Measurements from ENCODE around the gene GSE1.

The GSE1 gene

DNA sequence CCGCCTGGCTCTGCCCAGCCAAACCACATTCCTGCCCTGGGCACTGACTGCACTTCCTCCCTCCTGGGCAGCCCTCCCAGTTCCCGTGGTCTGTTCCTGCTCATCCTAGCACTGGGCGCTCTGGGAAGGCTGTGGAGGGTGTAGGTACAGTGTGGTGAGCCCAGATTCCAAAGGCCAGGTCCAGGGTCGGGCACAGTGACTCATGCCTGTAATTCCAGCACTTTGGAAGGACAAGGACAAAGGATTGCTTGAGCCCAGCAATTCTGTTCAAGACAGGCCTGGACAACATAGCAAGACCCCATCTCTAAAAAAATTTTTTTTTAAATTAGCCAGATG lies 107.1 kb downstream of the GSE1 start:
- no peak overlapping the region for H3K4me3 ChIP-seq (ENCODE audit: insufficient read depth, low read depth, low read length, poor library complexity, severe bottlenecking)
- H3K27me3 ChIP-seq (replicated peaks; ENCODE audit: control insufficient read depth, insufficient read depth, low read length, poor library complexity, severe bottlenecking), result peaks cover 3% of the 10 kb centered on the region
- no peak overlapping the region for H3K27ac ChIP-seq (ENCODE audit: insufficient read depth, low read length, poor library complexity, severe bottlenecking)
- H3K36me3 ChIP-seq (ENCODE audit: control insufficient read depth, insufficient read depth, low read length), result no peaks in the 10 kb centered on the region
- no peaks in the 10 kb centered on the region for H3K4me1 ChIP-seq (ENCODE audit: control insufficient read depth, insufficient read depth, low read length, poor library complexity, severe bottlenecking)
- no peak for DNase-seq
- H3K9me3 ChIP-seq (ENCODE audit: control insufficient read depth, low read length), result no peaks in the 10 kb centered on the region

GRCh38 chr16:85722128-85722893 lies 109.2 kb downstream of the GSE1 start:
- H3K9me3 ChIP-seq (ENCODE audit: control insufficient read depth, low read length), result no peaks in the 10 kb centered on the region
- H3K36me3 ChIP-seq (ENCODE audit: control insufficient read depth, insufficient read depth, low read length), result no peaks in the 10 kb centered on the region
- DNase-seq, result no peak
- H3K4me1 ChIP-seq (ENCODE audit: control insufficient read depth, insufficient read depth, low read length, poor library complexity, severe bottlenecking), result no peaks in the 10 kb centered on the region
- no peak overlapping the region for H3K27ac ChIP-seq (ENCODE audit: insufficient read depth, low read length, poor library complexity, severe bottlenecking)
- H3K4me3 ChIP-seq (ENCODE audit: insufficient read depth, low read depth, low read length, poor library complexity, severe bottlenecking), result no peak overlapping the region
- H3K27me3 ChIP-seq (replicated peaks; ENCODE audit: control insufficient read depth, insufficient read depth, low read length, poor library complexity, severe bottlenecking), result no peaks in the 10 kb centered on the region

GRCh38 chr16:85724126-85724879 lies 111.2 kb downstream of the GSE1 start:
- H3K4me3 ChIP-seq (ENCODE audit: insufficient read depth, low read depth, low read length, poor library complexity, severe bottlenecking), result no peak overlapping the region

DNA sequence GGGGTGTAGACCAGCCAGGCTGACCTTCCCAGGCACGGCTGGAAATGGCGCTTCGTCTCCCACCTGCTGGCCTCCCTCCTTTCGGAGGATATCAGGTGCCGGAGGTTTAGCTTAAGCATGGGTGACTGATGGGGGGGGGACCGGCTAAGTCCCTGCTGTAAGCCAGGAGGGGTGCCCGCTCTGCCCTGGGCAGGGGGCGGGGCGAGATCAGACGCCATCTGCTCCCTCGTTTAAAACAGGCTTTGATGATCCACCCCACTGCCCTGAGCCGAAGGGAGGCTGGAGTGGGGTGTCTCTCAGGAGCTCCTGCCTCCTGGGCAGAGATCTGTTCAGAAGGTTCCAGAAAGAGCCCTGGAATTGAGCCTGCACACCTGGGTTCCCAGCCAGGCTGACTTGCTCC lies 111.8 kb downstream of the GSE1 start:
- H3K4me1 ChIP-seq (ENCODE audit: control insufficient read depth, insufficient read depth, low read length, poor library complexity, severe bottlenecking), result no peaks in the 10 kb centered on the region
- H3K9me3 ChIP-seq (ENCODE audit: control insufficient read depth, low read length), result no peaks in the 10 kb centered on the region
- H3K36me3 ChIP-seq (ENCODE audit: control insufficient read depth, insufficient read depth, low read length), result no peaks in the 10 kb centered on the region
- no peak overlapping the region for H3K4me3 ChIP-seq (ENCODE audit: insufficient read depth, low read depth, low read length, poor library complexity, severe bottlenecking)
- no peak for DNase-seq
- no peaks in the 10 kb centered on the region for H3K27me3 ChIP-seq (replicated peaks; ENCODE audit: control insufficient read depth, insufficient read depth, low read length, poor library complexity, severe bottlenecking)
- no peak overlapping the region for H3K27ac ChIP-seq (ENCODE audit: insufficient read depth, low read length, poor library complexity, severe bottlenecking)

More at GRCh38 chr16:85724126-85724879, 111.2 kb downstream of the GSE1 start:
- no peaks in the 10 kb centered on the region for H3K9me3 ChIP-seq (ENCODE audit: control insufficient read depth, low read length)
- no peaks in the 10 kb centered on the region for H3K4me1 ChIP-seq (ENCODE audit: control insufficient read depth, insufficient read depth, low read length, poor library complexity, severe bottlenecking)
- no peaks in the 10 kb centered on the region for H3K36me3 ChIP-seq (ENCODE audit: control insufficient read depth, insufficient read depth, low read length)
- no peak overlapping the region for H3K27ac ChIP-seq (ENCODE audit: insufficient read depth, low read length, poor library complexity, severe bottlenecking)
- DNase-seq, result no peak
- no peaks in the 10 kb centered on the region for H3K27me3 ChIP-seq (replicated peaks; ENCODE audit: control insufficient read depth, insufficient read depth, low read length, poor library complexity, severe bottlenecking)

Measured in effector memory CD4-positive, alpha-beta T cell (primary cell).